K562 (cell line): ENCODE results near the gene TMEM139. TPM values are rescaled to one million over a fixed set of nuclear protein-coding genes. Genes with fewer than 3 reads are reported as not detected.
A peak's percentile ranks its signal among the peaks of the same experiment; 100 is the strongest.

Experiments
- ATAC-seq: fragments of 200-7000 bp; cut with Tn5 transposase; 3 replicates; pipeline ENCODE4 v1.9.1; 2020; ENCODE audit warnings: moderate library complexity
- BruUV-seq: library from RNA; stranded (reverse); fragments of 400-500 nt; replicated peaks from 2 replicates; lab custom pipeline; 2021; lab: Mats Ljungman, UMichigan
- CTCF ChIA-PET: fragments of 300-600 bp; formaldehyde crosslinking; extraction: SDS; loops from one replicate; lab custom pipeline; 2021; ENCODE audit warnings: low intra/inter-chr PET ratio; lab: Yijun Ruan, JAX
- POLR2A ChIA-PET: fragments of 300-600, 350-650 bp; sonication (Branson Sonifier 250); formaldehyde crosslinking; extraction: SDS; loops from one replicate; lab custom pipeline; 2021; ENCODE audit warnings: antibody characterized with exemption, inconsistent platforms; lab: Yijun Ruan, JAX
- DNase-seq, 4 experiments: peaks; one replicate each; pipeline versions ENCODE4 v3.0.0 to v3.0.0-alpha.2; 2011 to 2018; ENCODE audit warnings: low spot score in 3 of 4, mixed read lengths in 3 of 4; ENCODE audit errors: extremely low read depth in 1 of 4
- FAIRE-seq: peaks from 2 replicates; lab custom pipeline; 2011; peaks lifted over from hg19 to GRCh38; lab: Jason Lieb, UNC
- H2AFZ ChIP-seq: 2 replicates; pipeline ENCODE4 v1.6.0; 2011; ENCODE audit warnings: low read depth, low read length, control low read depth, inconsistent platforms
- H3K27ac ChIP-seq: fragments of 200-600 bp; 3 replicates; pipeline ENCODE4 v1.8.0; 2011; ENCODE audit warnings: low read depth, mild to moderate bottlenecking, control low read depth, inconsistent platforms, low read length, moderate library complexity, mixed read lengths; ENCODE audit errors: extremely low read depth
- H3K27me3 ChIP-seq, 2 experiments: fragments of 300-600 bp in 1 of 2; 2 replicates in 1 of 2; 3 replicates in 1 of 2; pipeline versions ENCODE4 v1.6.0 to v1.8.0; 2011; ENCODE audit warnings: inconsistent platforms in 2 of 2, low read length in 2 of 2, mild to moderate bottlenecking in 1 of 2, mixed read lengths in 1 of 2, moderate library complexity in 1 of 2; ENCODE audit not compliant: control insufficient read depth in 2 of 2, insufficient read depth in 2 of 2
- H3K36me3 ChIP-seq: fragments of 300-600 bp; 3 replicates; pipeline ENCODE4 v1.8.0; 2011; ENCODE audit warnings: mild to moderate bottlenecking, low read length, inconsistent platforms; ENCODE audit not compliant: control insufficient read depth, insufficient read depth
- H3K4me1 ChIP-seq, 2 experiments: fragments of 200-600 bp in 1 of 2; replicated peaks in 1 of 2; 2 replicates in 1 of 2; 3 replicates in 1 of 2; pipeline versions ENCODE4 v1.5.1 to v1.8.0; 2011; ENCODE audit warnings: inconsistent platforms in 2 of 2, low read length in 2 of 2, mild to moderate bottlenecking in 1 of 2, mixed read lengths in 1 of 2, moderate library complexity in 1 of 2; ENCODE audit not compliant: control insufficient read depth in 2 of 2, insufficient read depth in 2 of 2
- H3K4me2 ChIP-seq: 2 replicates; pipeline ENCODE4 v1.6.1; 2011; ENCODE audit warnings: low read length, control low read depth, inconsistent platforms, mixed read lengths; ENCODE audit not compliant: insufficient read depth
- H3K4me3 ChIP-seq: fragments of 200-600 bp; sonication (generic), shearing (Covaris generic); 2 replicates; pipeline ENCODE4 v1.5.1; 2016; ENCODE audit warnings: control low read depth, inconsistent platforms
- H3K79me2 ChIP-seq: fragments of 200-600 bp; 3 replicates; pipeline ENCODE4 v1.8.0; 2011; ENCODE audit warnings: low read length, inconsistent platforms; ENCODE audit not compliant: control insufficient read depth, insufficient read depth
- H3K9ac ChIP-seq, 2 experiments: 2 replicates each; pipeline versions ENCODE4 v1.6.0 to v1.6.1; 2011; ENCODE audit warnings: low read depth in 2 of 2, low read length in 2 of 2, control low read depth in 1 of 2, inconsistent platforms in 1 of 2, mild to moderate bottlenecking in 1 of 2, mixed read lengths in 1 of 2; ENCODE audit not compliant: insufficient read depth in 1 of 2
- H3K9me1 ChIP-seq: one replicate; pipeline ENCODE4 v1.6.0; 2011; ENCODE audit warnings: inconsistent platforms, mild to moderate bottlenecking, low read length, moderate library complexity; ENCODE audit not compliant: control insufficient read depth, insufficient read depth
- H3K9me3 ChIP-seq: replicated peaks from 2 replicates; pipeline ENCODE4 v1.5.1; 2011; ENCODE audit warnings: low read depth, low read length, inconsistent platforms; ENCODE audit not compliant: control insufficient read depth, insufficient read depth
- H4K20me1 ChIP-seq: replicated peaks from 2 replicates; pipeline ENCODE4 v1.6.1; 2011; ENCODE audit warnings: low read length, inconsistent platforms, mixed read lengths; ENCODE audit not compliant: control insufficient read depth, insufficient read depth
- EGR1 ChIP-seq: fragments of 450-650 bp; conservative IDR thresholded peaks from 2 replicates; pipeline ENCODE4 v1.6.1; 2017; ENCODE audit warnings: mild to moderate bottlenecking
- ETV5 ChIP-seq: sonication (generic); formaldehyde crosslinking; IDR thresholded peaks from 2 replicates; pipeline ENCODE4 v1.4.0; 2020; ENCODE audit warnings: low read depth, mild to moderate bottlenecking, missing genetic modification reagents
- HNRNPUL1 ChIP-seq: fragments of 200-400 bp; formaldehyde crosslinking; IDR thresholded peaks from 2 replicates; pipeline ENCODE4 v1.6.1; 2017; ENCODE audit warnings: low read length
- L3MBTL2 ChIP-seq: fragments of 450-650 bp; IDR thresholded peaks from 2 replicates; pipeline ENCODE4 v1.6.1; 2016; ENCODE audit warnings: mild to moderate bottlenecking, moderate library complexity
- SPI1 ChIP-seq: IDR thresholded peaks from 2 replicates; pipeline ENCODE4 v1.6.1; 2011; ENCODE audit warnings: low read depth, low read length, control low read depth, borderline replicate concordance
- ZNF224 ChIP-seq: sonication (generic); formaldehyde crosslinking; IDR thresholded peaks from 2 replicates; pipeline ENCODE4 v1.8.0; 2022; ENCODE audit warnings: mild to moderate bottlenecking, missing genetic modification reagents
- ZNF274 ChIP-seq: IDR thresholded peaks from 2 replicates; pipeline ENCODE4 v1.6.1; 2011; ENCODE audit warnings: low read depth, mild to moderate bottlenecking, low read length, moderate library complexity, borderline replicate concordance
- WGBS: fragments of 100-300 bp; shearing (Covaris generic); methylation state at CpG from one replicate; pipeline ENCODE4 v1.1.6; 2016; ENCODE audit warnings: low coverage, mixed read lengths; ENCODE audit not compliant: insufficient coverage; ENCODE audit errors: missing lambda C conversion rate; 5-methylcytosine and 5-hydroxymethylcytosine counted together
- in situ Hi-C: fragments of 300-500 bp; cut with MboI; formaldehyde crosslinking; loops from 4 replicates; pipeline ENCODE4 v1.15.0; 2018; ENCODE audit warnings: inconsistent platforms, mixed read lengths
- intact Hi-C: fragments of 100-400 bp; cut with micrococcal nuclease; formaldehyde crosslinking; loops from 2 replicates; pipeline ENCODE4 v1.14.2; 2022
- polyA plus RNA-seq, 8 experiments: library from polyadenylated mRNA; depleted of rRNA in 4 of 8; stranded (reverse) in 5 of 8; unstranded in 3 of 8; fragments of >200 nt; fragmentation: Nextera tagmentation in 2 of 8; fragmentation: Illumina TruSeq in 1 of 8; extraction: Ambion mirVana in 2 of 8; extraction: Trizol in 1 of 8; gene quantifications; 2 replicates each; pipeline versions ENCODE4 v1.2.1 to v1.2.3, GENCODE V29; 2011 to 2014; ENCODE audit warnings: inconsistent platforms in 1 of 8, missing spikeins in 1 of 8
- total RNA-seq, 7 experiments: library from RNA; depleted of rRNA in 6 of 7; stranded (reverse); fragments of >200 nt in 6 of 7; fragmentation: Illumina TruSeq in 2 of 7; extraction: Trizol in 2 of 7; gene quantifications; 2 replicates each; pipeline versions ENCODE4 v1.2.1 to v1.2.3, GENCODE V29; 2011 to 2021; ENCODE audit warnings: low replicate concordance in 1 of 7
- TF ChIP-seq, protein P1 (sequence below), 2 experiments: IDR thresholded peaks; 2 replicates each; pipeline ENCODE4 v1.6.1; 2011; ENCODE audit warnings: borderline replicate concordance in 1 of 2, control low read depth in 1 of 2, low read depth in 1 of 2, low read length in 1 of 2, mild to moderate bottlenecking in 1 of 2, mixed read lengths in 1 of 2, moderate library complexity in 1 of 2; ENCODE audit not compliant: insufficient read depth in 1 of 2, insufficient read length in 1 of 2, poor library complexity in 1 of 2, severe bottlenecking in 1 of 2; ENCODE audit errors: extremely low read depth in 1 of 2
- TF ChIP-seq, protein P2 (sequence below): fragments of 450-650 bp; formaldehyde crosslinking; conservative IDR thresholded peaks from 2 replicates; pipeline ENCODE4 v1.4.0; 2022; ENCODE audit warnings: mild to moderate bottlenecking, missing genetic modification characterization

TMEM139 gene
- total and polyA plus RNA-seq, 9 of the 15 experiments (the other 6 are each of a cell fraction or from before 2014, with no cell fraction given), result 0.27 to 1.8 (median 0.79) TPM

- TF ChIP-seq ZNF274, result no peak
- TF ChIP-seq, protein P1, sequence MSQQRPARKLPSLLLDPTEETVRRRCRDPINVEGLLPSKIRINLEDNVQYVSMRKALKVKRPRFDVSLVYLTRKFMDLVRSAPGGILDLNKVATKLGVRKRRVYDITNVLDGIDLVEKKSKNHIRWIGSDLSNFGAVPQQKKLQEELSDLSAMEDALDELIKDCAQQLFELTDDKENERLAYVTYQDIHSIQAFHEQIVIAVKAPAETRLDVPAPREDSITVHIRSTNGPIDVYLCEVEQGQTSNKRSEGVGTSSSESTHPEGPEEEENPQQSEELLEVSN (IDR thresholded peaks at IDR 0.05; ENCODE audit: borderline replicate concordance in 1 of 2, extremely low read depth in 1 of 2, insufficient read depth in 1 of 2, insufficient read length in 1 of 2, low read depth in 1 of 2, low read length in 1 of 2, poor library complexity in 1 of 2, severe bottlenecking in 1 of 2), result peak in 1 of 2 experiments; percentile 43
- TF ChIP-seq ZNF224 (CRISPR knock-in tag), result no peak
- peak; percentile 31 for TF ChIP-seq L3MBTL2
Measured at GRCh38 chr7:143322760-143323633, 38.2 kb downstream of the TMEM139 start (continued).

DNA sequence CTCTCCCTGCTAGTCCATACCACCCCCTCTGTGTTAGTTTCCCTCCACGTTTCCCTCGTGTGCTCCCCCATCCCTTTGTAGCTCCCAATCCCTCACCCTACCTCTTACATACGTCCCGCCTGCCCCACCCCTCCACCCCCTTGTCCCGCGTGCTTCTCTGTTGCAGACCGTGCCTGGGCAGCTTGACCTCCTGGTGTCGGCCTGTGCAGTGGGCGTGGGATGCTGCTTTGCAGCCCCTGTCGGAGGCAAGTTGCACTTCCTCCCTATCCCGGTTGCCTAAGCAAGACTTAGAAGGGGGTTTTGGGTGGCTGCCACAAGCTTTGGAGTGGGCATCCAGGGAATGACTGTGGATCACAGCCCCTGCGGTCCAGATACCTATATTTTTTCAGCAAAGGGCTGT, 38.9 kb downstream of the TMEM139 start:
- Histone ChIP-seq H2AFZ (no peak overlapping the region), H3K9me3 (no peaks in the 10 kb centered on the region), H3K79me2 (no peaks in the 10 kb centered on the region), H3K27ac (no peak overlapping the region), H3K9ac (peak overlapping the region in 1 of 2 experiments; percentile 29; a peak in 2 of 4 replicates), H3K4me1 (peaks cover 0 to 3% of the 10 kb centered on the region in 2 experiments; a peak in 1 of 5 replicates), H3K9me1 (no peaks in the 10 kb centered on the region), H3K4me2 (no peak overlapping the region), H3K27me3 (peaks cover 48 to 71% of the 10 kb centered on the region in 2 experiments), H3K4me3 (no peak overlapping the region), H3K36me3 (no peaks in the 10 kb centered on the region), H4K20me1 (no peaks in the 10 kb centered on the region)
- TF ChIP-seq SPI1 (peak; percentile 76), ETV5 (CRISPR knock-in tag) (no peak), EGR1 (0 out of 2 replicates have a peak, but pooled peaks have one; percentile 8), HNRNPUL1 (no peak)
- TF ChIP-seq, protein P2, sequence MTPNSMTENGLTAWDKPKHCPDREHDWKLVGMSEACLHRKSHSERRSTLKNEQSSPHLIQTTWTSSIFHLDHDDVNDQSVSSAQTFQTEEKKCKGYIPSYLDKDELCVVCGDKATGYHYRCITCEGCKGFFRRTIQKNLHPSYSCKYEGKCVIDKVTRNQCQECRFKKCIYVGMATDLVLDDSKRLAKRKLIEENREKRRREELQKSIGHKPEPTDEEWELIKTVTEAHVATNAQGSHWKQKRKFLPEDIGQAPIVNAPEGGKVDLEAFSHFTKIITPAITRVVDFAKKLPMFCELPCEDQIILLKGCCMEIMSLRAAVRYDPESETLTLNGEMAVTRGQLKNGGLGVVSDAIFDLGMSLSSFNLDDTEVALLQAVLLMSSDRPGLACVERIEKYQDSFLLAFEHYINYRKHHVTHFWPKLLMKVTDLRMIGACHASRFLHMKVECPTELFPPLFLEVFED (CRISPR knock-in tag), result 0 out of 2 replicates have a peak, but pooled peaks have one; percentile 16
- DNase-seq (peak in 1 of 4 experiments; percentile 45), FAIRE-seq (no peak), ATAC-seq (peak; percentile 51)
- intact Hi-C loops, result loop anchor here (5.0 kb wide), 1 partner anchor 94 kb away; no protein-coding TSS in a partner anchor
- WGBS, result 15% methylated on average over 12 of the region's 12 CpGs
- POLR2A ChIA-PET, result interaction anchor here (0.7 kb wide), 1 partner anchor 14 kb away, joined by 3 read pairs; no protein-coding TSS in a partner anchor
- in situ Hi-C loops, result no loop called here
- BruUV-seq, result no TSS peak
- CTCF ChIA-PET, result interaction anchor here (0.5 kb wide), 1 partner anchor 21 kb away, joined by 3 read pairs; no protein-coding TSS in a partner anchor
